Measurements from ENCODE around the gene GPR135.

The GPR135 gene

DNA sequence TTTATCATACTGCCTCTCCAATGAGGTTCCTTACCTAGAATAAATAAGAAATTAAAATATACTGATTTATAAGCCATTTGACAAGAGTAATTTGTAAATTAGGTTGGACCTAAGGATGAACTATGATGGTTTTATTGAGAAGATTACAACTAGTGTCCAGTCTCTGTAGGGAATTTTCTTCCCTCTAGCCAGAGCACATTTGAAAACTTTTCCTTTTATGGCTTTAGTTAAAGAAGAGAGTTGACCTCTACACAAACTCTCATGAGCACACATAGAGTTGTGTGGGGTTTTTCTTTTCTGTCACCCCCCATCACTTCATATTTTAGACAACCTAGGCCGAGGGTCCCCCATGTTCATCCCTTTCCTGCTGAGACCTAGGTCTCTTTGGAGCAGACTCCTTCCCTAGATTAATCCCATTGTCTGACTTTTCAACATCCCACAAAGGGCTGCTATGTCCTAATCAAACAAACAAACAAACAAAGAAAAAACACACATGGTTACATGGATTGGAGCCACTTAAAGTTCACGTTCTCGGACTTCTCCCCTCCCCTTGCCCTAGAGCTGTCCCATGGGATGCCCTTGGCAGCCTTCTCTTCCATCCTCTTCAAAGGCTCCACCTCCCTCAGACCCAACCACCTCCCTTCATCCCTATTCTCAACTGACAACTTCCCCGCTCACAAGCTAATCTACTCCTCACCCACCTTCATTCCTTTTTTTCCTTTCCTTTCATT, 40.7 kb downstream of the GPR135 start:
- DNase-seq (ENCODE audit: low read depth): no peak

DNA sequence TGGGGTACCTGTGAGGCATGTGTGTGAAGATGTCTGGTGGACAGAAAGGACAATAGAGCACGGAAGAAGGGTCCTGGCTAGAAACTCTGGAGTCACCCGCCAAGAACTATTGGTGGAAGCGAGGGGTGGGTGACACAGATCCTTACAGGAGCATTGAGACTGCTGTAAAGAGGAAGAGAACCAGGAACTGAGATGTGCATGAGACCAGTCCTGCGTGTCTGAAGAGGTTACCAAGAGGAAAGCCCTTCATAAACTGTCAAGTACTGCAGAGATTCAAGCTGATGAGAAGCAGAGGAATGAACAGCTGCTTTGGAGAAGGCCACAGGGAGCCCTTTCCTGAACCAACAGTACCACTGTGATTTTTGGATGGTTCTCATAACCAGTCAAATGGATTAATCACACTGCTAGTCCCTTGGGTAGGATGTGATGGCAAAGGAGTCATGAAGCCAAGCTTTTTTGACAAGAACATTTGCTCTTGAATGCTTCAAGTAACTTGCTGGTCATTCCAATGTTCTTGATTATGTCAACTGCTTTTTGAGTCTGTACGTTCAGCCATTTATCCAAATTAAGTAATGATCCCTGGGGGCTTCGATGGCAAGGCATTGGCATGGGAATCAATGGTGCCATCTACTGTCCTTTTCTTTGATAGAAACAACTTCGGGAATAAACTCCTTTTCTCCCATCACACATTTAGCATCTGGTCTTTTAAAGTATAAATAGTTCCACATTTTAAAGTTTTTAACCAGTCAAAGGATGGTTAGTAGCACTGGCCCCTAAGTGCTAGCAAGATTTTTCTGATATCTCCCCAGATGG, 42.9 kb downstream of the GPR135 start:
- no peak for DNase-seq (ENCODE audit: low read depth)

DNA sequence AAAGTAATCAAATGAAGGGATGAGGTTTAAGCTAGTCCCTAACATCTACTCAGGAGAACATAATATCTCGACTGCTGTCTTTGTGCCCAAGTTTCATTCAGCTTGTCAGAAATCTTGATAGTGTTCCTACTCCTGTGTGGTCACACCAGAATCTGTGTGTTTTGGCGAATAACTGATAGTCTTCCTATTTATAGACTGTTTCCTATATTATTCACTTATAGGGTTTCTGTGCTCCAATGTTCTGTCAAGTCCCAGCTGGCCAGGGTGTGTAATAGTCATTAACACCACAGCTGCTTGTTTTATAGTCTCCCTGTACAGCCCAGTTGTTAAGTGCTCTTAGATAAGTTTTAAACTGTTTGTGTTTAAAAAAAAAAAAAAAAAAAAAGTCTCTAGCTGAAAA, 45.9 kb downstream of the GPR135 start:
- DNase-seq (ENCODE audit: low read depth): no peak

DNA sequence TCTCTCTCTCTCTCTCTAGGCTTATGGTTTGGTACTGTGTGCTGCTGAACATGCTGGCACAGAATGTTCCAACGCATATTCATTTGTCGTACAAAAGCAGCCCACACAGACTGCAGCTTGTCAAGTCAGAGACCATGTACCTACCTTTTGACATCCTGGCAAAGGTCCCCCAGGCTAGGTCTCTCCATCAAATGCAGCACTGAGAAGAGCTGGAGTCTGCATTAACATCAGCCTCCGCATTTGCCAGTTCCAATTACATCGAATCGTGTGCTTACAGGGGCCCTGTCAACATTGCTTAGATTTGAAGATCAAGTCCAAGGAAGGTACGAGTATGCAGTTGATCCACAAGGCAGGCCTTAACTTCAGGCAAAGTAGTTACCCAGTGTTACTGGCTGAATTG, 47.9 kb downstream of the GPR135 start:
- DNase-seq (ENCODE audit: low read depth): no peak

DNA sequence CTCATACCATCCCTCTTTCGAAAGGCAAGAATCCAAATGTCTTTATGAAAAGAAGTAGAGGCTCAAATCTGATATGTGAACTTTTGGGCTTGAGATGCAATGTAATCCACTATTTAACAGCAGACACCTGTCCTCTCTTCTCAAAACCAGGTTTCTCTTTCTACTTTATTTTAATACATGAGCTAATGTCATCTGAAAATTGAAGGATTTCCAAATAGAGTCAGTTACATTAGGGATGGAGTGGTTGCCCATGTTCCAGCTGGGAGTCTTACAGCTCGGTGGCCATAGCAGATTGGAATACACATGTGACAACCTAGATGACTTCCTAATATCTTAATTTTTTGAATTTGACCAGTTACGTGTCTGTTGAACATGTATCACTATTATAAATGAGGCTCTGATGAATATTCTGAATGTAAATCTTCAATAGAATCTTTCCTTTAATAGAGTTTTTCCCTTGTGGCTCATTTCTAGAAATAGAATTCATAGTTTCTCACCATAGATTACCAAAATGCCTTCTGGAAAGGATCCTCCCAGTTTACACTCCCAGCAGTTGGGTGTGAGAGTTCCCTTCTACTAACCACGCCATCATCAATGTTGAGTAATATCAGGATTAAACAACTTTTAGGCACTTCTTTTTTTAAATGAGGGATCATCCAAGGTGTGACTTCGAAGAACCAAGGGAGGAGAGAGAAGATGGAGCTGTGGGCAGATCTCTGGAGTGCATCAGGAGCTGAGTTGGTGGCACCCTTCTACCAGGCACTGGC, 49.2 kb downstream of the GPR135 start:
- no peak for DNase-seq (ENCODE audit: low read depth)
